Uterus (tissue), 2 donors: Measurements from ENCODE around the gene DHRS12.

Source experiments
- CTCF ChIP-seq, 4 experiments: fragments of 200-600 bp in 2 of 4; fragments of 450-650 bp in 2 of 4; sonication (generic) in 2 of 4; IDR thresholded peaks; one replicate each; pipeline ENCODE4 v1.5.1; 2016 to 2019; ENCODE audit warnings: antibody characterized with exemption in 4 of 4, mild to moderate bottlenecking in 2 of 4, moderate library complexity in 1 of 4
- POLR2A ChIP-seq, 2 donors: fragments of 450-650 bp; IDR thresholded peaks; one replicate each; pipeline ENCODE4 v1.6.1; 2016; ENCODE audit warnings: antibody characterized with exemption in 2 of 2, mild to moderate bottlenecking in 1 of 2, moderate library complexity in 1 of 2

- no peak for TF ChIP-seq CTCF (IDR thresholded peaks at IDR 0.05)
- no peak for TF ChIP-seq POLR2A (IDR thresholded peaks at IDR 0.05)
These were observed 47.3 kb downstream of the DHRS12 start for GRCh38 chr13:51756651-51757050.
